RPMI8226 (cell line): ENCODE results near the gene SOCS3.

Experiments used
- DNase-seq: peaks from one replicate; pipeline ENCODE4 v3.0.0-alpha.2; 2015

SOCS3 gene, protein sequence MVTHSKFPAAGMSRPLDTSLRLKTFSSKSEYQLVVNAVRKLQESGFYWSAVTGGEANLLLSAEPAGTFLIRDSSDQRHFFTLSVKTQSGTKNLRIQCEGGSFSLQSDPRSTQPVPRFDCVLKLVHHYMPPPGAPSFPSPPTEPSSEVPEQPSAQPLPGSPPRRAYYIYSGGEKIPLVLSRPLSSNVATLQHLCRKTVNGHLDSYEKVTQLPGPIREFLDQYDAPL

GRCh38 chr17:78359997-78360370 lies at the start of gene SOCS3:
Gene SOCS3, minus strand, starts transcription at chr17:78360077. Its CDS starts 982 bp downstream, at chr17:78359095.
- peak; percentile 95 for DNase-seq

GRCh38 chr17:78409191-78409928 lies 49.5 kb upstream of the SOCS3 start:
- DNase-seq: no peak

DNA sequence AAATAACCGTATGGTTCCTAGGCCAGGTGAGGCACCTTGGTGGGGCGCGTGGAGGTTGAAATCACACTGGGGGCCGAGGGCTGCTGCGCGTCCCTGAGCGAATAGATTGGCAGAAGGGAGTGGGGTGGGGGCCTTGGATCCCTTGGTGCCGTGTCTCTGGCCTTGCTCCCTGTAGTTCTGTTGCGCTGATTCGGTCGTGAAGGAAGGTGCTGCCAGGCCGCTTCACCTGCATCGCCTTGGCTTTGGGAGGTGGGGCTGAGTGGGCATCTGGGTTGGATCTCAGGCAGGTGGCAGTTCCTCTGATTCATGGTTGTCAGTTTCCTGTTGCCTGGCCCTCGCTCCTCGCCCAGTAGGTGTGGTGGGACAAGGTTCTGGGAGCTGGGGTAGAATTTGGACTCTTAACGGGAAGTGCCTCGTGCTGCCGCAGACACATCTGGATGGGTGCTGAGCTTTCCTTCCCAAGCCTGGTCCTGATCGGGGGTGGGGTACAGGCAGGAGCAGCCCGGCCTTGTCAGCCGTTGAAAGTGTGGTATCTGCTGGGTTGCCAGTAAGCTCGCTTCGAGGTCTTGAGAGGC lies 48.7 kb upstream of the SOCS3 start:
- DNase-seq: no peak

GRCh38 chr17:78407387-78408000 lies 47.6 kb upstream of the SOCS3 start:
- no peak for DNase-seq

GRCh38 chr17:78406920-78407319 lies 47.0 kb upstream of the SOCS3 start:
- DNase-seq: no peak

DNA sequence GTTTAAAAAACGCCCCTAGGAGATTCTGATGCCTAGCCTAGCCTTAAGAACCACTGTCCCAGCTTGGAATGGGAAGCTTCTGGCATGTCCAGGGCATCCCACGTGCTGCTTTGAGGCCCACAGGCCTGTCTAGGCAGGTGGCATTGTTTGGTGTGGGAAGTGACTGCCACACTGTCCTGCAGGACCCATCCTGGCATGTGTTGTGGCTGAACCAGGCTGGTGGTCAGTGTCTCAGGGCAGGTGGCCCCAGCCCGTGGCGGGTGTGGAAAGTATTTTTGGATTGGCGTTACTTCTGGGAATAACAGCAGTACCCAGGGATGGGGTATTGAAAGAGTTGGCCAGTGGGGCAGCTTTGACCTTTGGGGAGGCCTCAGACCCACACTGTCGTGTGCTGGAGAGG lies 46.5 kb upstream of the SOCS3 start:
- no peak for DNase-seq

- no peak for DNase-seq
These were observed 43.9 kb upstream of the SOCS3 start for GRCh38 chr17:78403822-78404221.

DNA sequence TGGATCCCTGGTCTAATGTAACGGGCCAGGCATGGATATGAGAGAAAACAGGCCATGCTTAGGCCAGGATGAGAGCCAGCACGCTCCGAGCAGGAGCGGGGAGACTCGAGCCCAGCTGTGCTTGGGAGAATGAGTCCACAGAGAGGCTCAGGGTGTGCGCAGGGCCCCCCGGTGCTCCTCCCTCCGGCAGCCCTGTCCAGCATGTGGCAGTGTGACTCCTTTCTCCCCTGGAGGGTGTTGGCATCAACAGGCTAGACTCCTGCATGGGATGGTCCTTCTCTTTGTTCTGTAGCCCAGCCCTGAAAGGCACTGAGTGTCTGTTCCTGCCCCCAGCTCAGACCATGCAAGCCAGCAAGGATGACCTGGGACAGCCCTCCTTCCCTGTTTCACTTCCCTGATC lies 42.0 kb upstream of the SOCS3 start:
- DNase-seq: no peak

- no peak for DNase-seq
These were observed 41.4 kb upstream of the SOCS3 start for GRCh38 chr17:78401246-78401645.

- no peak for DNase-seq
These were observed 40.8 kb upstream of the SOCS3 start for GRCh38 chr17:78400581-78401240.

- DNase-seq: no peak
These were observed 39.8 kb upstream of the SOCS3 start for GRCh38 chr17:78399693-78400144.

DNA sequence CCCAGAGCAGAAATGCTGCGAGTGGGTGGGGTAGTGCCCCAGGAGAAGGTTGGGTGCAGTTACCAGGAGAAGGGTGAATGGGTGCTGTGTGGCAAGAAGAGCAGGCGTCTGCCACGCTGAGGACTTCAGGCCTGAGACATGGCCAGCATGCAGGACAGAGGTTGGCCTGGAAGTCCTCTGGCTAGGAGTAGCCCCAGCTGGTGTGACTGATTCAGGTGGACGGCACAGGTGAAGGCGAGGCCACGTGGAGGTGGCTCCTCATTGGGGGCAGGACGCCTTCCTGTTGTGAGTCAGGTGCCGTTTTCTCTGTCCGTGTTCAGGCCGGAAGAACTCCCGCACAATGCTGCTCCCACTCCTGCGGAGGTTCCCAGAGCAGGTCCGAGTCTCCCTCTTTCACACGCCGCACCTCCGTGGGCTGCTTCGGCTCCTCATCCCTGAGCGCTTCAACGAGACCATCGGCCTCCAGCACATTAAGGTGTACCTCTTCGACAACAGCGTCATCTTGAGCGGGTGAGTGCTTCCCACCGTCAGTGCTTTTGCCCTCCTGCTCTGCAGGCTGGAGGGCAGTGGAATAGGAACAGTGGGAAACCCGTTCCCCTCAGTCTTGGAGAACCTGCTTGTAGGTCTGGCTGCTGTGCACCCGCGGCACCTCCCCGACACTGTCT lies 39.3 kb upstream of the SOCS3 start:
- DNase-seq: no peak

DNA sequence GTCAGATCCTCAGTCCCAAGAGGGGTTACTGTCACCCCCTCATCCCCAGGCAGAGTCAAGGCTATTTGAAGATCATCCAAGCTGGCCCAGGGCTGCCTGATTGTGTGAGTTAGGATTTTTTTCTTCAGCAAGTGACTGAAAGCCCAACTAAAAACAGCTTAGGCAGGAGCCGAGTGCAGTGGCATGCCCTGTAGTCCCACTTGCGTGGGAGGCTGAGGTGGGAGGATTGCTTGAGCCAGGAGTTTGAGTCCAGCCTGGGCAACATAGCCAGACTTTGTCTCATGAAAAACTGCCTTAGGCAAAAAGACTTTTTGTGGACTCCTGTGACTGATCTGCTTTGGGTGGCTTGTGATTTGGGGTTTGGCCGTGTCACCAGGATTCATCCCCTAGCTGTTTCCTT lies 38.5 kb upstream of the SOCS3 start:
- no peak for DNase-seq

GRCh38 chr17:78397681-78398101 lies 37.8 kb upstream of the SOCS3 start:
- DNase-seq: no peak

- no peak for DNase-seq
These were observed 36.8 kb upstream of the SOCS3 start for GRCh38 chr17:78396441-78397337.

GRCh38 chr17:78395155-78395554 lies 35.3 kb upstream of the SOCS3 start:
- DNase-seq: no peak

DNA sequence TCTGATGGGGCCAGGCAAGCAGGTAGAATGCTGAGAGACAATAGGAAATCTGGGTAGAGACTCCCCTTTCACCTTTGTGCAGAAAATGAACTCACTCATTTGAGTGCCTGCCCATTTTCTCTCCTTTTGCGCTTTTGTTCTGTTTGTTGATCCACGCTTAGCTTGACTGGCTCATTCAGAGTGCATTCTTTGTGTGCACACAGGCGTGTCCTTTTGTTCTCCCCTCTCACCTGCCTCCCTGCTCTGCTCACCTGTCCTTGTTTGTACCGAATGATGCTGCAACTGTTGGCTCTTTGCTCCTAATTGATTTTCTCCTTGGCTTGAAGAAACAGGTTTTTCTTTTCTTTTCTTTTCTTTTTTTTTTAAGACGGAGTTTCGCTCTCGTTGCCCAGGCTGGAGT lies 34.3 kb upstream of the SOCS3 start:
- no peak for DNase-seq

DNA sequence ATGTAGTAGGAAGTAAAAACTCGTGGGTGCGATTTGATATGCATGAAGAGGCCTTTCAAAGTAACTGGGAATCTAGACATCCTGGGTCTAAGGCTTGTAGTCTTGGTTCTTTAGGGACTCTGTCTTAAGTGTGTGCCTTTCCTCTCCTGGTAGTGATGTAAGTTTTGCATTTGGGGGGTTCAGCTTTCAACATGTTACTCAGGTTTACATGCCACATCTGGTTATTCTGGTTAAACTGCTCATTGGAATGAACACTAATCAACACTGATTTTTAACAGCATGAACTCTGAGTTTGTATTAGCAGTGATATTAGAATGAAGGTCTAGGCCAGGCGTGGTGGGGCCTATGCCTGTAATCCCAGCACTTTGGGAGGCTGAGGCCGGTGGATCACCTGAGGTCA lies 33.7 kb upstream of the SOCS3 start:
- no peak for DNase-seq

GRCh38 chr17:78392295-78392694 lies 32.4 kb upstream of the SOCS3 start:
- no peak for DNase-seq

DNA sequence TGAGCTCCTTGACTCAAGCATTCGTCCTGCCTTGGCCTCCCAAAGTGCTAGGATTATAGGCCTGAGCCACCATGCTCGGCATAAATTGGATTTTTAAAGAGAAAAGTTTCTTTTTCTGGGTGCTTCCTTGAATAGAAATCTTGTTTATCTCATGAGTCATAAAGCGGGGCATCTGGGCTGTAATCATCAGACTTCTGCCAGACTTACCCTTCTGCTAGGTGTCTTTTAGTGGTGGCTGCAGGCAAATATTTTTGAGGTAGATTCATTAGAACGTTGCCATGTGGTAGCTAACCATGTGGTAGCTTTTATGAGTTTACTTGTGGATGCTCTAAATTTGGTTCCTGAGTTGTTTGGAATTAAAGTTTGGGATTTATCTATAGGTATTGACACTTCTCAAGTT lies 32.0 kb upstream of the SOCS3 start:
- no peak for DNase-seq

- DNase-seq: no peak
These were observed 31.2 kb upstream of the SOCS3 start for GRCh38 chr17:78391051-78391431.
